Endothelial cell (in vitro differentiated cells): ENCODE data around the gene CDH23. TPM values are rescaled to one million over a fixed set of nuclear protein-coding genes. Genes with fewer than 3 reads are reported as not detected.

ENCODE experiments used
- DNase-seq: peaks from one replicate; pipeline ENCODE4 v3.0.0; 2021; ENCODE audit warnings: low spot score
- H3K27ac Mint-ChIP-seq: one replicate; pipeline ENCODE4 v1.8.0; 2021; ENCODE audit warnings: mixed read lengths, inconsistent platforms; ENCODE audit not compliant: unreplicated experiment
- H3K27me3 Mint-ChIP-seq: one replicate; pipeline ENCODE4 v1.8.0; 2021; ENCODE audit warnings: mild to moderate bottlenecking, moderate library complexity, mixed read lengths, inconsistent platforms; ENCODE audit not compliant: unreplicated experiment
- H3K36me3 Mint-ChIP-seq: one replicate; pipeline ENCODE4 v1.8.0; 2021; ENCODE audit warnings: mild to moderate bottlenecking, low read depth, mixed read lengths, inconsistent platforms; ENCODE audit not compliant: unreplicated experiment
- H3K4me1 Mint-ChIP-seq: one replicate; pipeline ENCODE4 v1.8.0; 2021; ENCODE audit warnings: mild to moderate bottlenecking, mixed read lengths, inconsistent platforms; ENCODE audit not compliant: unreplicated experiment
- H3K4me3 Mint-ChIP-seq: one replicate; pipeline ENCODE4 v1.8.0; 2021; ENCODE audit warnings: mild to moderate bottlenecking, mixed read lengths, inconsistent platforms; ENCODE audit not compliant: unreplicated experiment
- H3K9me3 Mint-ChIP-seq: one replicate; pipeline ENCODE4 v1.8.0; 2021; ENCODE audit warnings: mixed read lengths, inconsistent platforms; ENCODE audit not compliant: unreplicated experiment
- CTCF ChIP-seq: fragments of 200-600 bp; sonication (generic); IDR thresholded peaks from one replicate; pipeline ENCODE4 v1.5.0; 2021; ENCODE audit warnings: antibody characterized with exemption; ENCODE audit not compliant: unreplicated experiment
- long read RNA-seq: library from polyadenylated mRNA; unstranded; transcript quantifications from one replicate; pipeline ENCODE4 v2.0.0, GENCODE V29; 2020; ENCODE audit not compliant: unreplicated experiment
- total RNA-seq: library from RNA; stranded (reverse); fragmentation: NEBNext Ultra II Directional; extraction: Animal tissue kit (Norgen Biotek cat#: 25700); gene quantifications from one replicate; pipeline ENCODE4 v1.2.1, GENCODE V29; 2021; ENCODE audit not compliant: unreplicated experiment

The CDH23 gene
- 0.54 TPM for total RNA-seq
- long read RNA-seq, partial matches to known transcripts, result 1 of 1 reads
- long read RNA-seq, other reads (novel, unspliced or antisense), result 0 of 1 reads

GRCh38 chr10:71396711-71397295 lies at the start of gene CDH23:
Gene CDH23 (plus strand): TSS chr10:71396920. CDS start chr10:71439832, 42,912 bp downstream.
- DNase-seq, result peak; percentile 35
- Mint-ChIP-seq H3K27me3 (peaks cover 18% of the 10 kb centered on the region), H3K4me3 (no peak within 1 kb of the TSS), H3K27ac (no peak within 1 kb of the TSS), H3K36me3 (no peaks in the 10 kb centered on the region), H3K4me1 (no peaks in the 10 kb centered on the region), H3K9me3 (no peaks in the 10 kb centered on the region)
- TF ChIP-seq CTCF, result no peak

- no peak overlapping the region for H3K4me3 Mint-ChIP-seq
- peaks cover 22% of the 10 kb centered on the region for H3K4me1 Mint-ChIP-seq
- peaks cover 5% of the 10 kb centered on the region for H3K27me3 Mint-ChIP-seq
- no peak for TF ChIP-seq CTCF
- H3K36me3 Mint-ChIP-seq, result peaks cover 5% of the 10 kb centered on the region
- peak overlapping the region; percentile 31 for H3K27ac Mint-ChIP-seq
- DNase-seq, result no peak
- no peaks in the 10 kb centered on the region for H3K9me3 Mint-ChIP-seq
These were observed 48.9 kb upstream of the CDH23 start for GRCh38 chr10:71347587-71348395.

- H3K9me3 Mint-ChIP-seq, result no peaks in the 10 kb centered on the region
- no peak for TF ChIP-seq CTCF
- H3K27ac Mint-ChIP-seq, result no peak overlapping the region
- DNase-seq, result no peak
- peaks cover 5% of the 10 kb centered on the region for H3K27me3 Mint-ChIP-seq
- peaks cover 5% of the 10 kb centered on the region for H3K36me3 Mint-ChIP-seq
- H3K4me3 Mint-ChIP-seq, result no peak overlapping the region
- peaks cover 26% of the 10 kb centered on the region for H3K4me1 Mint-ChIP-seq
These were observed 47.9 kb upstream of the CDH23 start for GRCh38 chr10:71348850-71349249.

- H3K4me3 Mint-ChIP-seq, result peak overlapping the region; percentile 31
- peaks cover 5% of the 10 kb centered on the region for H3K27me3 Mint-ChIP-seq
- H3K27ac Mint-ChIP-seq, result no peak overlapping the region
- H3K4me1 Mint-ChIP-seq, result peaks cover 26% of the 10 kb centered on the region
- peaks cover 5% of the 10 kb centered on the region for H3K36me3 Mint-ChIP-seq
- TF ChIP-seq CTCF, result no peak
- no peaks in the 10 kb centered on the region for H3K9me3 Mint-ChIP-seq
- DNase-seq, result no peak
These were observed 47.3 kb upstream of the CDH23 start for GRCh38 chr10:71349406-71349805.

GRCh38 chr10:71351087-71351486 lies 45.6 kb upstream of the CDH23 start:
- no peak for DNase-seq
- H3K27ac Mint-ChIP-seq, result no peak overlapping the region
- peaks cover 5% of the 10 kb centered on the region for H3K36me3 Mint-ChIP-seq
- peaks cover 36% of the 10 kb centered on the region for H3K4me1 Mint-ChIP-seq
- H3K27me3 Mint-ChIP-seq, result peaks cover 7% of the 10 kb centered on the region
- H3K9me3 Mint-ChIP-seq, result no peaks in the 10 kb centered on the region
- no peak for TF ChIP-seq CTCF
- H3K4me3 Mint-ChIP-seq, result no peak overlapping the region
